ENCODE results near the gene MATN4. TPM values are rescaled to one million over a fixed set of nuclear protein-coding genes. Genes with fewer than 3 reads are reported as not detected.

The MATN4 gene
- total RNA-seq (not detected), polyA plus RNA-seq (not detected)
- long read RNA-seq, donor 1 = 0 reads
- long read RNA-seq, donor 2 = 0 reads

GRCh38 chr20:45308117-45308778 lies at the start of gene MATN4:
Gene MATN4 (minus strand): TSS chr20:45308299. CDS start chr20:45305582, 2,717 bp downstream.
- Histone ChIP-seq H3K36me3 (ENCODE audit: insufficient read depth in 1 of 2, low read depth in 1 of 2) (no peaks in the 10 kb centered on the region), H3K27ac (no peak within 1 kb of the TSS), H3K27me3 (ENCODE audit: insufficient read depth in 3 of 3, low read length in 2 of 3) (peaks cover 0 to 60% (median 8%) of the 10 kb centered on the region in 3 donors), H3K4me1 (no peaks in the 10 kb centered on the region), H3K9me3 (no peaks in the 10 kb centered on the region), H3K4me3 (no peak within 1 kb of the TSS)
- no peak for TF ChIP-seq CTCF (IDR thresholded peaks at IDR 0.05)
- ATAC-seq (peak in 2 of 4 donors; percentile 70 to 76), DNase-seq (peak in 1 of 2 donors; percentile 68)
- intact Hi-C loops (cut with DNase I) = loop anchor here in 1 of 2 donors (10.0 kb wide), 1 partner anchor 293 kb away; no protein-coding TSS in a partner anchor
- 14 to 25% (median 20%) methylated on average over 19 to 20 of the region's 20 CpGs for WGBS, 3 donors

DNA sequence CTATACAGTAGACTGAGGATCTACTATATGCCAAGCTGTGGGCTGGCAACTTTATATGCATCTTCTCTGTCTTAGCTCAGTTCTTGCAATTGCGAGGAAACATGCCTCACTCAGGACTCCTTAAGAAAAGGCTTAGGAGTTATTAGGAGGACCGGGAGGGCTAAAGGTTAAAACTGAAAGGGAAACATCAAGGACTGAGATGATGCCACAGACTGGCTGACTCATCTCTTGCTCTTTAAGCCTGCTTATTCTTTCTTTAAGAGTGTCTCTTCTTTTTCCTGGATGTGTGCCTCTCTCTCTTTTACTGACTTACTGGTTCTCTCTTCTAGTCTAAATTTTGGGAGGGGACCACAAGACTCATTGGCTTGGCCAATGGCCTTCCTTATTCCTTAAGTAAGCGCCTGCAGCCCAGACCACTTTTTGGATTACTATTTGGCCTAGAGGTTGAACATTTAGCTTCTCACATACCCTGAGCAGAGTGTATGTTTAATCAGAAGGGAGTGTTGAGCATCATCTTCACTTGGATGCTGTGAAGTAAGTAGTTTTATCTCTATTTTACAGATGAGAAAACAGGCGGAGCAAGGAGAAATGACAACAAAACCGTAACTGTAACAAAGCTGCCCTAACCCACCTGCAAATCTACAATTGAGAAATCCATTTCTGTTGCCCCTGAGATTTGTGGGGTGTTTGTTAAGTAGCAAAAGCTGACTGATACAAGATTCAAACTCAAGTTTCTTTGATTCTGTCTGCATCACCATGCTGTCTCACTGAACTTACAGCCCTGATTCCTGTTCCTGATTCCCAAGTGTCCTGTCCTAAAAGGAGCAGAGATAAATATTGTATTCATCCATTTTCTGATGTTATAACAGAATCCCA lies 47.3 kb upstream of the MATN4 start:
- intact Hi-C loops (cut with DNase I) = loop anchor here in 1 of 2 donors (10.0 kb wide), 1 partner anchor 439 kb away; the partner anchor contains the start of genes DNTTIP1 and WFDC3
- Histone ChIP-seq H3K27ac (peak overlapping the region; percentile 90), H3K27me3 (ENCODE audit: insufficient read depth in 3 of 3, low read length in 2 of 3) (no peaks in the 10 kb centered on the region), H3K4me1 (peaks cover 56% of the 10 kb centered on the region), H3K4me3 (no peak overlapping the region), H3K36me3 (ENCODE audit: insufficient read depth in 1 of 2, low read depth in 1 of 2) (no peaks in the 10 kb centered on the region), H3K9me3 (no peaks in the 10 kb centered on the region)
- 53 to 85% (median 72%) methylated on average over 5 of the region's 5 CpGs for WGBS, 3 donors
- ATAC-seq (no peak), DNase-seq (no peak)
- no peak for TF ChIP-seq CTCF (IDR thresholded peaks at IDR 0.05)

GRCh38 chr20:45354423-45355208 lies 46.5 kb upstream of the MATN4 start:
- WGBS, 3 donors = 69 to 73% (median 72%) methylated on average over 9 of the region's 9 CpGs
- intact Hi-C loops (cut with DNase I) = loop anchor here in 1 of 2 donors (10.0 kb wide), 1 partner anchor 440 kb away; the partner anchor contains the start of genes DNTTIP1 and WFDC3

More at GRCh38 chr20:45354423-45355208, 46.5 kb upstream of the MATN4 start:
- Histone ChIP-seq H3K27ac (peak overlapping the region; percentile 90), H3K9me3 (no peaks in the 10 kb centered on the region), H3K4me3 (no peak overlapping the region), H3K27me3 (ENCODE audit: insufficient read depth in 3 of 3, low read length in 2 of 3) (no peaks in the 10 kb centered on the region), H3K36me3 (ENCODE audit: insufficient read depth in 1 of 2, low read depth in 1 of 2) (no peaks in the 10 kb centered on the region), H3K4me1 (peaks cover 49% of the 10 kb centered on the region)
- no peak for TF ChIP-seq CTCF (IDR thresholded peaks at IDR 0.05)
- ATAC-seq = no peak
- DNase-seq = no peak
